Fibroblast of the aortic adventitia (primary cell): ENCODE measurements around the gene UGGT2. TPM values are rescaled to one million over a fixed set of nuclear protein-coding genes. Genes with fewer than 3 reads are reported as not detected.
"Not testable (repeated sequence)": the region's sequence is repeated elsewhere in the genome, so short reads cannot be mapped to it uniquely, and the experiment has no call there.

Source experiments
- DNase-seq: peaks from one replicate; pipeline ENCODE4 v3.0.0-alpha.2; 2010; ENCODE audit warnings: low read depth
- H3K4me3 ChIP-seq: 2 replicates; pipeline ENCODE4 v1.5.1; 2011; ENCODE audit warnings: low read depth, mild to moderate bottlenecking, control low read depth, low read length, moderate library complexity
- CTCF ChIP-seq: IDR thresholded peaks from 2 replicates; pipeline ENCODE4 v1.5.1; 2011; ENCODE audit warnings: mild to moderate bottlenecking, low read length, control low read depth, inconsistent platforms; ENCODE audit not compliant: insufficient read depth
- total RNA-seq: library from RNA; depleted of rRNA; stranded (reverse); fragments of >200 nt; gene quantifications from 2 replicates; pipeline ENCODE4 v1.2.3, GENCODE V29; 2012; ENCODE audit warnings: low replicate concordance

The UGGT2 gene
- total RNA-seq, 1 donor = 67.3 TPM

GRCh38 chr13:96046449-96047126 lies 6.6 kb downstream of the UGGT2 start:
- not testable (repeated sequence) for DNase-seq, H3K4me3 ChIP-seq

- no peak for TF ChIP-seq CTCF
Measured at GRCh38 chr13:96044238-96044637, 9.0 kb downstream of the UGGT2 start.

GRCh38 chr13:96041326-96042110 lies 11.7 kb downstream of the UGGT2 start:
- H3K4me3 ChIP-seq = no peak overlapping the region
- no peak for TF ChIP-seq CTCF
- DNase-seq = no peak

More at GRCh38 chr13:96044238-96044637, 9.0 kb downstream of the UGGT2 start:
- H3K4me3 ChIP-seq = no peak overlapping the region
- no peak for DNase-seq

- no peak for TF ChIP-seq CTCF
- H3K4me3 ChIP-seq = no peak overlapping the region
- no peak for DNase-seq
Measured at GRCh38 chr13:96036515-96036914, 16.7 kb downstream of the UGGT2 start.

GRCh38 chr13:96034662-96035061 lies 18.5 kb downstream of the UGGT2 start:
- no peak overlapping the region for H3K4me3 ChIP-seq
- TF ChIP-seq CTCF = no peak
- DNase-seq = no peak

- no peak for DNase-seq
- H3K4me3 ChIP-seq = no peak overlapping the region
- TF ChIP-seq CTCF = no peak
Measured at GRCh38 chr13:96033220-96034015, 19.8 kb downstream of the UGGT2 start.

GRCh38 chr13:96032717-96033116 lies 20.5 kb downstream of the UGGT2 start:
- no peak for TF ChIP-seq CTCF
- no peak overlapping the region for H3K4me3 ChIP-seq
- no peak for DNase-seq
